Upper lobe of left lung (tissue), 4 donors: Measurements from ENCODE around the gene CBL.

Source experiments
- CTCF ChIP-seq, 6 experiments: fragments of 450-650 bp in 4 of 6; fragments of 200-600 bp in 2 of 6; sonication (generic) in 2 of 6; IDR thresholded peaks; one replicate each; pipeline ENCODE4 v1.5.1; 2016 to 2019; ENCODE audit warnings: antibody characterized with exemption in 6 of 6
- EP300 ChIP-seq, 4 donors: sonication (generic); formaldehyde crosslinking; IDR thresholded peaks; one replicate each; pipeline ENCODE4 v1.5.1; 2017; ENCODE audit warnings: antibody characterized with exemption in 4 of 4, control low read depth in 2 of 4

GRCh38 chr11:119345685-119346084, 139.5 kb downstream of the CBL start:
- TF ChIP-seq CTCF (IDR thresholded peaks at IDR 0.05) (no peak), EP300 (IDR thresholded peaks at IDR 0.05) (no peak)
